ENCODE measurements around the gene KIF17.
"Not testable (repeated sequence)": the region's sequence is repeated elsewhere in the genome, so short reads cannot be mapped to it uniquely, and the experiment has no call there.

KIF17 gene

GRCh38 chr1:20685099-20685662 is 32.6 kb downstream of the KIF17 start:
- DNase-seq: no peak

- DNase-seq: no peak
Observed at GRCh38 chr1:20684651-20685050, 33.2 kb downstream of the KIF17 start.

DNA sequence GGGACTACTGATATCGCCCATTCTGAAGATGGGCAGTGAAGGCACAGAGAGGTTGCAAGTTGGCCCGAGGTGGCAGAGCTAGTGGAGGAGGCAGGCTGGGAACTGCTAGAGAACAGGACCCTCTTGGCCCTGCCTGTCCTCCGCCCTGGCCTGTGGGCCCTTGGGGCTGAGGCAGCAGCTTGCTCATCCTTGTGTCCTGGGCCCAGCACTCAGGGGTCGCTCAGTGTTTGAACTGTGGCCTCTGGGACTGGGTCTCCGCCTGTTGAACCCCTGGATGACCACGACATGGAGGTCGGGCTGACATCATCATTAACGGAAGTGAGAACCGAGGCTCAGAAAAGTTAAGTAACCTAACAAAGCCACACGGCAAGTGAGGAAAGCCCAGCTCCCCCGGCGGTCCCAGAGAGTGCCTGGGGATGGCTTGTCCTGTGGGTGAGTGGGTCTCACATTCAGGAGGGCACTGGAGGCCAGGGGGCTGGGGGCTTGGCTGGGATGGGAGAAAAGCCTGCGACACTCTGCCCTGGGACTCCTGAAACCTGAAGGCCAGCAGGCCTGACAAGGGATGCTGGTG is 33.7 kb downstream of the KIF17 start:
- DNase-seq: no peak

DNA sequence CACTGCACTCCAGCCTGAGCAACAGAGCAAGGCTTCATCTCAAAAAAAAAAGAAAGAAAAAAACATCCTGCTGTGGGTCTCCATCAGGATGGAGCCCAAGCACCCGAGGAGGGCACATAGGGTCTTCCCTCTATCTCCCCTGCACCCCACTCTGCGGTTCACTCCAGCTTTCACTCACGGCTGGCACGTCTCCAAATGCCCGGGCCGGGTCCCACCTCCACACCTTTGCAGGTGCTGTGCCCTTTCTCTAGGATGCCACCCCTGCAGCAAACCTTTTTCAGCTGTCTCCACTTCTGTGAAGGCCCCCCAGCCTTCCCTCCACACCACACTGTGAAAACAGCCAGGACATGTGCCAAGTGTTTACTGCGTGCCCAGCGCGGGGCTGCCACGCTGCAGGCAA is 34.2 kb downstream of the KIF17 start:
- DNase-seq: no peak

GRCh38 chr1:20682571-20683236 is 35.1 kb downstream of the KIF17 start:
- DNase-seq: peak; percentile 40

- DNase-seq: no peak
Observed at GRCh38 chr1:20681999-20682398, 35.8 kb downstream of the KIF17 start.

DNA sequence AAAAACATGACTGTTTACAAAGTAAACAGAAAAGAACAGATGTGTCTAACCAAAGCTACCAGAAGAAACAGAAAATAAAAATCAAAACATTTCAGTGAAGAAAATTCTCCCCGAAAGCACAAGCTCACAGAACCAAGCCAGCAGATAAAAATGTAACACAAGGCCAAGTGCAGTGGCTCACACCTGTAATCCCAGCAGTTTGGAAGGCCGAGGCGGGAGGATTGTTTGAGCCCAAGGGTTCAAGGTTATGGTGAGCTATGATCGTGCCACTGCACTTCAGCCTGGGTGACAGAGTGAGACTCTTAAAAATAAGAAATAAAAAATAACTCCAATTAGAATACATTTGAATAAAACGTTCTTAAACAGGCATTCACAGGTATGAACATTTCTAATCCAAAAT is 37.5 kb downstream of the KIF17 start:
- DNase-seq: no peak

GRCh38 chr1:20678599-20678998 is 39.2 kb downstream of the KIF17 start:
- DNase-seq: no peak

DNA sequence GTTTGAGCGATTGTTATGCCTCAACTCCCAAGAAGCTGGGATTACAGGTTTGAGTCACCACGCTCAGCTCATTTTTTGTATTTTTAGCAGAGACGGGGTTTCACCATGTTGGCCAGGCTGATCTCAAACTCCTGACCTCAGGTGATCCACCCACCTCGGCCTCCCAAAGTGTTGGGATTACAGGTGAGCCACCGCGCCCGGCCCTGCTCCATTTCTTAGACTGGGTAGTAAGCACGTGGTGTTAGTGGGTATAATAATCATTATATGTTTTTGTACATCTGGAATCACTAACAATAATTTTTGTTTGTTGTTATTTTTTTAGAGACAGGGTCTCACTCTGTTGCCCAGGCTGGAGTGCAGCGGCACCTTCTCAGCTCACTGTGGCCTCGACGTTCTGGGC is 44.2 kb downstream of the KIF17 start:
- DNase-seq: not testable (repeated sequence)

DNA sequence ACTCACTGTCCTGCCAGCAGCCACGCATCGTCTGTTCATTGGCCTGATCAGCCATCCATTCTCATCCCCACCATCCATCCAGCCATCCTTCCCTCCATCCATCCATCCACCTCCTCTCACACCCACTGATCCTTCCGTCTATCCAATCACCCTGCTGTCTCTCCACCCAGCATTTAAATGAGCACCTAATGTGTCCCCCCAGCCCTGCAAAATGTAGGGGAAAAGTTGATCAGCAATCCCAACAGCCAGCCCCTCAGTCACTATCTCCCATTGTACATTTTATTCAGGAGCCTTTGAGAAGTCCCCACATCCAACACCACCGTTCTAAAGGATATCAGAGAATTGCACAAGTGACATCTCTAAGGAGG is 45.6 kb downstream of the KIF17 start:
- DNase-seq: no peak

GRCh38 chr1:20670936-20671335 is 46.9 kb downstream of the KIF17 start:
- DNase-seq: no peak

GRCh38 chr1:20668581-20668980 is 49.2 kb downstream of the KIF17 start:
- DNase-seq: no peak

DNA sequence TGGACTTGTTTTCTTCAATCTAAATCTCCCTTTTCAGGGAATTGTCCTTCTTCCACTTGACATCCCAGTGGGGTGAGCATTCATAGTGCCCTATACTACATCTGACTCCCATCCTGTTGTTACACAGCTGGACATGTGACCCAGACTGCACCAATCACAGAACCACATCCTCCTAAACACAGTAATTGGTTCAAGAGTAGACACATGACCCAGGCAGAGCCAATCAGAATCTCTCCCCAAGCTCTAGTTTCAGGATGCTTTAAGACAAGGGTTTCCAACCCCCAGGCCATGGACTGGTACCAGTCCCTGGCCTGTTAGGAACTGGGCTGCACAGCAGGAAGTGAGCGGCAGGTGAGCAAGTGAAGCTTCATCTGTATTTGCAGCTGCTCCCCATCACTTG is 51.0 kb downstream of the KIF17 start:
- DNase-seq: peak; percentile 62

GRCh38 chr1:20666146-20666545 is 51.7 kb downstream of the KIF17 start:
- no peak for DNase-seq

- DNase-seq: no peak
Observed at GRCh38 chr1:20665726-20666125, 52.1 kb downstream of the KIF17 start.

GRCh38 chr1:20663969-20664715 is 53.7 kb downstream of the KIF17 start:
- peak; percentile 5 for DNase-seq

DNA sequence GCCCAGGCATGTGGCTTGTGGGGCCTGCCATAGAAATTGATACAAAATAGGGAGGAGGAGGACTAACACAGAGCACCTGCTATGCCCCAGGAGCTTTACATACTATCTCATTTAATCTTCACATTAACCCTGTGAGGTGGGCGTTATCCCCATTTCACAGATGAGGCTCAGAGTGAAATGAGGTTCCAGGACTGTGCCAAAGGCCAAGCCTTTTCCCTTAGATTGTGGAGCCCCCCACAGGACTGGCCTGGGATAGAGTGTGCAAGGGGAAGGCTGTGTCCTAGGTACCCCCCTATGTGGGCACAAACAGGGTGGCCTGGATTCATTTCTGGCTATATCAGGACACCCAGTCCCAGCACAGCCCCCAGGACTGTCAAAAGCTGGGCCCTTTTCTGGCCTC is 54.4 kb downstream of the KIF17 start:
- DNase-seq: no peak

- DNase-seq: no peak
Observed at GRCh38 chr1:20662110-20662475, 55.7 kb downstream of the KIF17 start.

DNA sequence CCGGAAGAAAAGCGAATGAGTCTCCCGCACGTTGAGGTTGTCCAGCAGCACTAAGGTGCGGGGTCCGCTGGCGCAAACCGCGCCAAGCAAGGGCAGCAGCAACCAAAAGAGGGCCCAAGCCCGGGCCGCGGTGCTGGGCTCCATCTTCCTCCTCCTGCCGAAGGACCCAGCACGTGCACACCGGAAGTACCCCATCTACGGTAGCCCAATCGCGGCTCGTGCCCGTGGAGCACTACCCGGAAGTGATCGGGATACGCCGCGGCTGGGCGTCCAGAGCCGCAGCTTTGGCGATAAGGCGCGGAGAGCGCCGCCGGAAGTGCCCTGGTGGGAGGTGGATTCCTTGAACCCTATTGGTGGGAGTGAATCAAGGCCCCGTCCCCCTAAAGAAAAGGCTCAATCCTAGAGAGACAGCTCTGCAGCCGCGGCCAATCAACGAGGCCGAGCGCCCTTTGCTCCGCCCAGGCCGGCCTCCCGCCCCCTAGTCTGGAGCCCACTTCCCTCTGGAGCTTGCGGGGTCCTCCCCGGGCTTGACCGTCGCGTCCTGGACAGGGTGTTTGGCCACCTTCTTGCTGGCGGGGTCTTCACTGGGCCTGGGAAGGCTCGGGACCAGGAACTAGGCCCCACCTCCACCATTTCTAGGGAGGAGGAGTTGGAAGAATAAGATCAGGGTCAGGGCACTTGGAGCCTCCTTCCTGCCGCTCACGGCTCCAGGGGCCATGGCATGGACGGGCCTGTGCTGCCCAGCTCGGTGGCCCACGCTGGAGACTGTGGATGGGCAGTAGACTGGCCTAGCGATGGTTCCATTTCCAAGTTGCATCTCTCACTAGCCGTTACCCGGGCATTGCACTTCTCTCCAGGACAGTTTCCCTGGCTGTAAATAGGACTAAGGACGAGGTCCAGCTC is 56.3 kb downstream of the KIF17 start, which contains the start of gene DDOST:
Gene DDOST (minus strand): TSS at position 163 of the 903 bp plus-strand sequence. CDS start 19 bp downstream, at position 144.
- peak; percentile 94 for DNase-seq

DNA sequence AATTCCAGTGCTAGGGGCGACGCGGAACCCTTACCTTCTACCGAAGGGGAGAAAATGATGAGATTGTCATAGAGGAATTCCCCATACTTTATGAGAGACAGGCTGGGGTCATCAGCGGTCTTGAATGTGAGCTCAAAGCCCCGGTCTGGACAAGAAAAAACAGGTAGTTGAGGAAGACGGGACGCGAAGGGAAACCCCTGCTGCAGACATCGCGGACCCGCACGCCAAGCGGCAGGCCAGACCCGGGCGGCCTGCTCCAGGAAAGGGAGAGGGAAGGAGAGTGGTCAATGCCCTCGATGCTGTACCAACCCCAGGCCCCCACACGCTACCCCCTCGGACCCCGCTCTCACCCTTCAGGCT is 57.0 kb downstream of the KIF17 start:
- no peak for DNase-seq

- DNase-seq: no peak
Observed at GRCh38 chr1:20660363-20660762, 57.4 kb downstream of the KIF17 start.

- no peak for DNase-seq
Observed at GRCh38 chr1:20658166-20658915, 59.5 kb downstream of the KIF17 start.

Data from SHP77 treated with DMSO at 0.1 percent for 48 hours (cell line).